ACHN (cell line): ENCODE results near the gene PHIP.
"Not testable (repeated sequence)": the region's sequence is repeated elsewhere in the genome, so short reads cannot be mapped to it uniquely, and the experiment has no call there.

Experiments
- DNase-seq: peaks from one replicate; pipeline ENCODE4 v3.0.0-alpha.2; 2015
- in situ Hi-C: cut with HindIII; loops from 2 replicates; pipeline ENCODE4 v1.10.0; 2017; ENCODE audit warnings: low sequenced_read_pairs, low pct_ligation_motif_present, low pct_unique_long_range_greater_than_20kb

PHIP gene

GRCh38 chr6:78967191-78967590, 110.9 kb downstream of the PHIP start:
- no peak for DNase-seq
- in situ Hi-C loops: no loop called here

DNA sequence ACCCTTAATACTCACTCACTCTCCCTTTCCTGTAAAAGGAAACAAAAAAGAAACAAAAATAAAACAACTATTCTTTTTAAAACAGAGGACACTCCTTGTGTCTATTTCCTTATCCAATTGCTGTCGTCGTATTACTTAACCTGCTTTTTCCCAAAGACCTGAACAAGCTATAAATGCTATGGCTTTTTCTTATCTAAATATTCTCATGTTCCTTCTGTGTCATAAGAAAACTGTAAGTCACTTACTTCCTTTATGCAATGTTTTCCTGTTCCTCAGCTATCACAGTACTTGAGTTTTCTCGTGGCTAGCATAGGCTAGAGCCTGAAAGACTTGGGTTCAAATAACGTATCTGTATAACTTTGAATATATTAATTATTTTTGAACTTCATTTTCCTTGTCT, 111.5 kb downstream of the PHIP start:
- DNase-seq: no peak
- in situ Hi-C loops: no loop called here

GRCh38 chr6:78962448-78962847, 115.6 kb downstream of the PHIP start:
- in situ Hi-C loops: no loop called here

GRCh38 chr6:78954740-78955139, 123.3 kb downstream of the PHIP start:
- in situ Hi-C loops: no loop called here

More at GRCh38 chr6:78962448-78962847, 115.6 kb downstream of the PHIP start:
- no peak for DNase-seq

GRCh38 chr6:78953798-78954197, 124.3 kb downstream of the PHIP start:
- in situ Hi-C loops: no loop called here

More at GRCh38 chr6:78954740-78955139, 123.3 kb downstream of the PHIP start:
- no peak for DNase-seq

DNA sequence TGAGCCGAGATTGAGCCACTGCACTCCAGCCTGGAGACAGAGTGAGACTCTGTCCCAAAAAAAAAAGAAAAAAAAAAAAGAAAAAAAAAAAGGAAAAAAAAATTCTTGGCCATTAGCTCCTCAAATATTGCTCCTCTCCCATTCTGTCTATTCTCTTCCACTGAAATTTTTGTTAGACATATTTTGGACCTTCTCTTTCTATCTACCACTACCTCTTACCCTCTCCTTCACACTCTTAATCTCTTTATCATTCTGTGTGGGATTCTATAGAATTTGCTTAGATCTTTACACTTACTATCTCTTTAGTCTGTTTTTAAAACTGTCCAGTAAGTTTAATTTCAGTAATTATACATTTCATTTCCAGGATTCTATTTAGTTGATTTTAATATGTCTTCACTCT, 125.7 kb downstream of the PHIP start:
- in situ Hi-C loops: no loop called here
- DNase-seq: no peak

More at GRCh38 chr6:78953798-78954197, 124.3 kb downstream of the PHIP start:
- no peak for DNase-seq

- in situ Hi-C loops: no loop called here
- no peak for DNase-seq
Observed at GRCh38 chr6:78948785-78949184, 129.3 kb downstream of the PHIP start.

DNA sequence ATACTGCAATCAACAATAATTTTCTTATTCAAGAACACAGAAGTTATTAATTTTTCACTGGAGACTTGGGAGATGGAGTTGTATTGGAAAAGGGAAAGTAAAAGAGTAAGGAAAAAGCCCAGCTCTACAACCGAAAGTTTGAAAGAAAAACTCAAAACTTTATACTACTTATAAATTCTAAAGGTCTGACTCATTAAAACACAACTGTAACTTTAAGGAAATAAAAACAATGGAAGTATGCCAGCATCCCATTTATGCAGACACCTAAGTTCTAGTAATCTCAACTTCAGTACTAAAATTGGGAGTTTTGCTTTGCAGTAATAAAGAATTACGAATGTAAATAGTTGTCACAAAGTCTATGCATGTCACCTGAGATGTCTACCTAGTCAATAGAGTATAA, 130.1 kb downstream of the PHIP start:
- in situ Hi-C loops: no loop called here

GRCh38 chr6:78947529-78947928, 130.5 kb downstream of the PHIP start:
- DNase-seq: no peak
- in situ Hi-C loops: no loop called here

More for the DNA sequence above, 130.1 kb downstream of the PHIP start:
- no peak for DNase-seq

DNA sequence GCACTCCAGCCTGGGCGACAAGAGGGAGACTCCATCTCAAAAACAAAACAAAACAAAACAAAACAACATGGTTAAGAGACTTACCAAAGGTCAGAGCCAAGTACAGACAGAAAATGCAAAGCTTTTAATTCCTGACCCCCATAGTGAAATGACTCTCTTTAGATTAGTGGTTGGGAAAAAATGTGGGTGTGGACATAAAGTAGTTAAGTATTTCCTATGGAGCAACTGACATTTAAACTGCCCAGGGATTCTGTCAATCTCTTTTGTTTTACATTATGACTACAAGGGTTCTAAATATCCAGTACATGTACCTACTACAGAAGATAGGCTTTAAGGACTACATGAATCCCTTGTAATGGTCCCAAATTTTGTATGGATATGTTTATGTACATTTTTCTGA, 135.6 kb downstream of the PHIP start:
- in situ Hi-C loops: no loop called here
- no peak for DNase-seq

- in situ Hi-C loops: no loop called here
- no peak for DNase-seq
Observed at GRCh38 chr6:78936515-78936914, 141.5 kb downstream of the PHIP start.

DNA sequence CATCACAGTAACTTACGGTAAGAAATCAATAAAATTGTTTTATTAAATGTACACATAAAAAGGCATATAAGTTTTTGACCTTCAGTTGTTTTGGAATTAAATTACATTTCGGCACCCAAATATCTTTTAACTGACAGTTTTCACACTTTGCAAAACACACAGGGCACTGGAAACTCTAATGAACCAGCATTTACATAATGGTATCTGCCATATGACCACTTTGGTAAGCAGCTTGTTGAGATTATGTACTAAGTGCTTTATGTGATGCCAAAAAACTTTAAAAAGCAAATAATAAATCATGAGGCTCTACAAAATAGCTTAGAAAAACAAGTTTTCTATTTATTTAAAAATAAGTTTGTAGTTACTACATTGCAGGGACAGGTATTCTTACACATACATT, 142.5 kb downstream of the PHIP start:
- DNase-seq: no peak
- in situ Hi-C loops: no loop called here

GRCh38 chr6:78925317-78925716, 152.7 kb downstream of the PHIP start:
- no peak for DNase-seq

GRCh38 chr6:78921168-78921567, 156.9 kb downstream of the PHIP start:
- in situ Hi-C loops: not testable (repeated sequence)

More at GRCh38 chr6:78925317-78925716, 152.7 kb downstream of the PHIP start:
- in situ Hi-C loops: no loop called here

DNA sequence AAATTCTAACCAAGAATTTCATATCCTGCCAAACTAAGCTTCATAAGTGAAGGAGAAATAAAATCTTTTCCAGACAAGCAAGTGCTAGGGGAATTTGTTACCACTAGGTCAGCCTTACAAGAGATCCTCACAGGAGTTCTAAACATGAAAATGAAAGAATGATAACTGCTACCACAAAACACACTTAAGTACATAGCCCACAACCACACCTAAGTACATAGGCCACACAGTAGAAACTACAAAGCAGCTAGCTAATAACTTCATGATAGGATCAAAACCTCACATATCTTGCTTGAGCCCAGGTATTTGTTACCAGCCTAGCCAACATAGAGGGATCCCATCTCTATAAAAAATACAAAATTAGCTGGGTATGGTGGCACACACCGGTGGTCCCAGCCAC, 160.3 kb downstream of the PHIP start:
- DNase-seq: no peak
- in situ Hi-C loops: no loop called here

More at GRCh38 chr6:78921168-78921567, 156.9 kb downstream of the PHIP start:
- DNase-seq: not testable (repeated sequence)

- in situ Hi-C loops: no loop called here
- no peak for DNase-seq
Observed at GRCh38 chr6:78916411-78916810, 161.6 kb downstream of the PHIP start.

DNA sequence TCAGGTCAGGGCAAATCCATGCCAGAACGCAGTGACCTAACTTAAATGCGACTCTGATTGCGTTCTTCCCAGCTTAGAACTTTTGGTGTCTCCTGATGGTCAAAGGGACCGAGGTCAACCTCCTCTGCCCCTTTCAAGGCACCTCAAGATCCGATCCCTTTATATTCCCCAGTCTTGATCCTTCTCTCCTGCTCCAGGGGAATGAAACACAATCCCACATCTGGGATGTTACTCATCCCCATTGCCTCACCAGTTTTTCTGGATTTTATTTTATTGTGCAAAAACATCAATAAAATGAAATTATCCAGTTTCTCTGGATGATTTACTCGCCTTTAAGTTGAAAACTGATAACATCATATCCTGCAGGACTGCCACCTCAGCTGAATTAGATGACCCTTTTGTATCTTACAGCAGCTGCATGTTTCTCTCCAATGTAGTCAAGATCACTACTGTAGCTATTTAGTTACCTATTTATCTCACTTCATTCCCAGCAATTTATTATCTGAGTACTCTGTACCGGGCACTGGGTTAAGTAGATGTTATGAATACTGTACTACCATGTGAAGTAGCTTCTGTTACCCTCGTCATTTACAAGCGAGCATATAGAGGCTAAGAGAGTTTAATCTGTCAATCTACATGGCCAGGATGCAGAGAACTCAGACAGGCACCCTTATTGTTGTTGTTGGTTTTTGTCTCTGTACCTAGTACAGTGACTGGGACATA, 166.7 kb downstream of the PHIP start:
- no peak for DNase-seq
- in situ Hi-C loops: no loop called here

GRCh38 chr6:78910591-78911171, 167.4 kb downstream of the PHIP start:
- no peak for DNase-seq
- in situ Hi-C loops: no loop called here

DNA sequence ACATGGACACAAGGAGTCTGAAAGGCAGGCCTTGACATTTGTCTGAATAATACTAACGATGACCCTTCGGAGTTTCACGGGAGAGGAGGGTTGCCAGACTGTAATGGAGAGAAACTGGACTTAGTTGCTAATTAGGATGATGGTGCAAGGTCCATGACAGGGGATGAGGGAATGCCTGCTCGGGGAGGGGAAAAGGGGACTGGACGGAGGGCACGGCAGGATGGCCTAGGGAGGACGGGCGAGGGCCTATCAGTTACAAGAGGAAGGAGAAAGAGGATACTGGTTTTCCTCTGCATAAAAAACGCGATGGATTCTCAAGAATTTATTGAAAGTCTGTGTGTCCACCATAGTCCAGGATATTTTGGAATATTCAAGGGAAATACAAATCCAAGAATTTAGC, 168.0 kb downstream of the PHIP start:
- no peak for DNase-seq
- in situ Hi-C loops: no loop called here

- DNase-seq: no peak
- in situ Hi-C loops: no loop called here
Observed at GRCh38 chr6:78909391-78909790, 168.7 kb downstream of the PHIP start.
